B cell (primary cell): ENCODE results near the gene ENAM. TPM values are rescaled to one million over a fixed set of nuclear protein-coding genes. Genes with fewer than 3 reads are reported as not detected.

Experiments
- ATAC-seq: fragments of 200-7000 bp; cut with Tn5 transposase; one replicate; pipeline ENCODE4 v1.10.0; 2021; ENCODE audit warnings: low read depth, mild to moderate bottlenecking, moderate number of reproducible peaks, moderate library complexity
- CTCF ChIA-PET: fragments of 350-600 bp; sonication (Branson Sonifier 250); formaldehyde crosslinking; loops from one replicate; lab custom pipeline; 2021; ENCODE audit warnings: antibody characterized with exemption, inconsistent platforms; lab: Charles Lee
- POLR2A ChIA-PET: fragments of 350-600 bp; sonication (Branson Sonifier 250); formaldehyde crosslinking; loops from one replicate; lab custom pipeline; 2021; ENCODE audit warnings: antibody characterized with exemption; lab: Charles Lee
- DNase-seq: peaks from one replicate; pipeline ENCODE4 v3.0.0; 2013
- H2AFZ ChIP-seq: 2 replicates; pipeline ENCODE4 v1.6.1; 2012; ENCODE audit warnings: mild to moderate bottlenecking, low read depth, low read length; ENCODE audit not compliant: insufficient read depth, poor library complexity, severe bottlenecking
- H3K27ac ChIP-seq, 2 donors: 1 replicate in 1 of 2; 2 replicates in 1 of 2; pipeline ENCODE4 v1.5.1; 2012 to 2013; ENCODE audit warnings: low read length in 2 of 2, mild to moderate bottlenecking in 2 of 2, moderate library complexity in 1 of 2
- H3K27me3 ChIP-seq, 4 experiments: fragments of 200-600 bp in 1 of 4; sonication (generic) in 1 of 4; replicated peaks in 1 of 4; 1 replicate in 2 of 4; 2 replicates in 2 of 4; pipeline versions ENCODE4 v1.6.1 to v1.7.0; 2013 to 2016; ENCODE audit warnings: low read length in 3 of 4, mild to moderate bottlenecking in 2 of 4, mixed read lengths in 1 of 4, moderate library complexity in 1 of 4; ENCODE audit not compliant: insufficient read depth in 4 of 4, control insufficient read depth in 3 of 4; ENCODE audit errors: control extremely low read depth in 1 of 4
- H3K36me3 ChIP-seq, 2 experiments: replicated peaks in 1 of 2; 1 replicate in 1 of 2; 2 replicates in 1 of 2; pipeline versions ENCODE4 v1.6.1 to v1.7.1; 2013; ENCODE audit warnings: low read length in 1 of 2; ENCODE audit not compliant: insufficient read depth in 2 of 2, control insufficient read depth in 1 of 2; ENCODE audit errors: control extremely low read depth in 1 of 2, extremely low read depth in 1 of 2
- H3K4me1 ChIP-seq, 2 donors: fragments of 200-600 bp in 1 of 2; sonication (generic) in 1 of 2; 1 replicate in 1 of 2; 2 replicates in 1 of 2; pipeline versions ENCODE4 v1.5.1 to v1.6.1; 2013 to 2017; ENCODE audit warnings: low read length in 2 of 2; ENCODE audit not compliant: control insufficient read depth in 2 of 2, insufficient read depth in 2 of 2
- H3K4me2 ChIP-seq: replicated peaks from 2 replicates; pipeline ENCODE3; 2012; ENCODE audit warnings: mild to moderate bottlenecking, low read depth, low read length; ENCODE audit not compliant: poor library complexity, severe bottlenecking
- H3K4me3 ChIP-seq, 5 experiments: fragments of 200-600 bp in 1 of 5; sonication (generic) in 1 of 5; 1 replicate in 3 of 5; 2 replicates in 2 of 5; pipeline versions ENCODE4 v1.5.1 to v1.7.0; 2011 to 2016; ENCODE audit warnings: low read length in 4 of 5, mild to moderate bottlenecking in 4 of 5, low read depth in 2 of 5, control low read depth in 1 of 5, moderate library complexity in 1 of 5; ENCODE audit not compliant: insufficient read depth in 1 of 5; ENCODE audit errors: control extremely low read depth in 1 of 5, extremely low read depth in 1 of 5
- H3K79me2 ChIP-seq: fragments of 200-600 bp; sonication (generic); one replicate; pipeline ENCODE4 v1.6.0; 2016; ENCODE audit warnings: low read length; ENCODE audit not compliant: control insufficient read depth, insufficient read depth
- H3K9ac ChIP-seq: fragments of 200-600 bp; sonication (generic); 2 replicates; pipeline ENCODE4 v1.6.1; 2017; ENCODE audit warnings: mild to moderate bottlenecking, low read length, moderate library complexity
- H3K9me3 ChIP-seq, 3 donors: one replicate each; pipeline versions ENCODE4 v1.6.1 to v1.7.1; 2013; ENCODE audit warnings: low read length in 2 of 3; ENCODE audit not compliant: control insufficient read depth in 2 of 3, insufficient read depth in 1 of 3; ENCODE audit errors: control extremely low read depth in 1 of 3
- H4K20me1 ChIP-seq: 2 replicates; pipeline ENCODE4 v1.6.0; 2012; ENCODE audit warnings: mild to moderate bottlenecking, low read length; ENCODE audit not compliant: insufficient read depth, control insufficient read depth, poor library complexity, severe bottlenecking
- H3K27ac Mint-ChIP-seq: one replicate; pipeline ENCODE4 v1.8.0; 2021; ENCODE audit warnings: mixed read lengths
- H3K27me3 Mint-ChIP-seq: one replicate; pipeline ENCODE4 v1.8.0; 2021; ENCODE audit warnings: mixed read lengths
- H3K4me1 Mint-ChIP-seq: one replicate; pipeline ENCODE4 v1.8.0; 2021; ENCODE audit warnings: mixed read lengths
- H3K4me3 Mint-ChIP-seq: one replicate; pipeline ENCODE4 v1.8.0; 2021; ENCODE audit warnings: mixed read lengths
- H3K9me3 Mint-ChIP-seq: one replicate; pipeline ENCODE4 v1.8.0; 2022; ENCODE audit warnings: mixed read lengths; ENCODE audit not compliant: insufficient read depth
- CTCF ChIP-seq: fragments of 200-600 bp; IDR thresholded peaks from one replicate; pipeline ENCODE4 v1.8.0; 2022; ENCODE audit warnings: antibody characterized with exemption, mild to moderate bottlenecking
- EZH2 ChIP-seq: IDR thresholded peaks from 2 replicates; pipeline ENCODE4 v1.6.1; 2012; ENCODE audit warnings: borderline replicate concordance, low read depth, mild to moderate bottlenecking, moderate library complexity, low read length; ENCODE audit not compliant: insufficient read depth, poor library complexity, severe bottlenecking
- WGBS: methylation state at CpG from one replicate; pipeline ENCODE4 v1.1.5; 2013; ENCODE audit warnings: missing lambda C conversion rate; ENCODE audit not compliant: insufficient coverage; 5-methylcytosine and 5-hydroxymethylcytosine counted together
- intact Hi-C: fragments of 100-400 bp; cut with micrococcal nuclease; formaldehyde crosslinking; loops from one replicate; pipeline ENCODE4 v1.10.0; 2022
- polyA plus RNA-seq: library from polyadenylated mRNA; depleted of rRNA; stranded (reverse); fragments of >200 nt; gene quantifications from 2 replicates; pipeline ENCODE4 v1.2.3, GENCODE V29; 2012
- total RNA-seq, 2 donors: library from RNA; stranded (reverse); fragments of 120-200 nt in 1 of 2; gene quantifications; 1 replicate in 1 of 2; 2 replicates in 1 of 2; pipeline versions ENCODE4 v1.2.3 to v1.2.4, GENCODE V29; 2013 to 2022

Gene ENAM
- total and polyA plus RNA-seq, 2 donors (not counting 1 experiment from before 2014, with no cell fraction given), result not detected

- POLR2A ChIA-PET, result interaction anchor here (0.8 to 2.2 kb wide), 5 partner anchors 16 to 47 kb away, joined by 3 to 13 read pairs (median 7); no protein-coding TSS in a partner anchor
- under 1% methylated on average over 70 of the region's 70 CpGs for WGBS
- Mint-ChIP-seq H3K4me3 (peak within 1 kb of the TSS; percentile 100), H3K27me3 (no peaks in the 10 kb centered on the region), H3K27ac (peak within 1 kb of the TSS; percentile 100), H3K4me1 (peaks cover 37% of the 10 kb centered on the region), H3K9me3 (no peaks in the 10 kb centered on the region)
- DNase-seq, result peak; percentile 96
- H4K20me1 ChIP-seq, result no peaks in the 10 kb centered on the region
- H3K27ac ChIP-seq, result peak within 1 kb of the TSS; percentile 96 to 98
- CTCF ChIA-PET, result interaction anchor here (0.5 to 6.5 kb wide), 22 partner anchors 8 to 322 kb away, joined by 3 to 59 read pairs (median 4); partner anchors contain the start of gene DCK
- H3K27me3 ChIP-seq, result no peaks in the 10 kb centered on the region
- TF ChIP-seq EZH2 (no peak), CTCF (peak; percentile 98)
- peak within 1 kb of the TSS; percentile 66 to 97 (median 92) for H3K4me3 ChIP-seq
- H2AFZ ChIP-seq, result peak within 1 kb of the TSS; percentile 96
- H3K4me1 ChIP-seq, result peaks cover 24 to 32% of the 10 kb centered on the region in 2 donors
- H3K9ac ChIP-seq, result peak within 1 kb of the TSS; percentile 96
- H3K9me3 ChIP-seq, result no peaks in the 10 kb centered on the region
- H3K4me2 ChIP-seq, result peak within 1 kb of the TSS; percentile 88
- no peaks in the 10 kb centered on the region for H3K36me3 ChIP-seq
- intact Hi-C loops, result loop anchor here (1.0 to 5.0 kb wide), 6 partner anchors 10 to 309 kb away; partner anchors contain the start of gene GRSF1
- ATAC-seq, result peak; percentile 90
- H3K79me2 ChIP-seq, result peaks cover 18% of the 10 kb centered on the region
Measured at GRCh38 chr4:70687821-70688794, 59.6 kb downstream of the ENAM start, which contains the start of gene UTP3. UTP3 (plus strand) TSS chr4:70688532; CDS start chr4:70688678, 146 bp downstream.
